CD14-positive monocyte (primary cell): ENCODE results near the gene CDCA8. TPM values are rescaled to one million over a fixed set of nuclear protein-coding genes. Genes with fewer than 3 reads are reported as not detected.

Experiments used
- DNase-seq, 3 donors: peaks; one replicate each; pipeline ENCODE4 v3.0.0-alpha.2; 2011 to 2022
- H2AFZ ChIP-seq: 2 replicates; pipeline ENCODE4 v1.6.0; 2012; ENCODE audit warnings: mild to moderate bottlenecking, low read depth, low read length, inconsistent platforms; ENCODE audit not compliant: insufficient read depth, poor library complexity, severe bottlenecking
- H3K27ac ChIP-seq, 2 donors: 1 replicate in 1 of 2; 2 replicates in 1 of 2; pipeline ENCODE4 v1.5.1; 2012 to 2013; ENCODE audit warnings: low read length in 2 of 2, control low read depth in 1 of 2, inconsistent platforms in 1 of 2, low read depth in 1 of 2, mild to moderate bottlenecking in 1 of 2
- H3K27me3 ChIP-seq, 2 donors: one replicate each; pipeline versions ENCODE4 v1.6.0 to v1.6.1; 2011 to 2013; ENCODE audit warnings: low read length in 2 of 2; ENCODE audit not compliant: control insufficient read depth in 2 of 2, insufficient read depth in 2 of 2
- H3K36me3 ChIP-seq, 2 donors: replicated peaks in 1 of 2; 1 replicate in 1 of 2; 2 replicates in 1 of 2; pipeline versions ENCODE4 v1.5.1 to v1.6.1; 2012 to 2013; ENCODE audit warnings: low read length in 2 of 2, control low read depth in 1 of 2, inconsistent platforms in 1 of 2, mild to moderate bottlenecking in 1 of 2; ENCODE audit not compliant: insufficient read depth in 2 of 2, control insufficient read depth in 1 of 2
- H3K4me1 ChIP-seq, 2 donors: 1 replicate in 1 of 2; 2 replicates in 1 of 2; pipeline versions ENCODE4 v1.5.1 to v1.6.1; 2012 to 2013; ENCODE audit warnings: low read length in 2 of 2, control low read depth in 1 of 2, inconsistent platforms in 1 of 2, mild to moderate bottlenecking in 1 of 2, moderate library complexity in 1 of 2; ENCODE audit not compliant: insufficient read depth in 2 of 2, control insufficient read depth in 1 of 2
- H3K4me2 ChIP-seq: replicated peaks from 2 replicates; pipeline ENCODE3; 2012; ENCODE audit warnings: low read length, moderate library complexity, mild to moderate bottlenecking; ENCODE audit not compliant: poor library complexity, severe bottlenecking; ENCODE audit errors: extremely low read depth
- H3K4me3 ChIP-seq, 3 experiments: fragments of 200-600 bp in 1 of 3; sonication (generic) in 1 of 3; replicated peaks in 1 of 3; 1 replicate in 2 of 3; 2 replicates in 1 of 3; pipeline ENCODE4 v1.5.1; 2011 to 2013; ENCODE audit warnings: low read length in 3 of 3, mild to moderate bottlenecking in 3 of 3, control low read depth in 2 of 3, low read depth in 2 of 3, inconsistent platforms in 1 of 3, moderate library complexity in 1 of 3
- H3K79me2 ChIP-seq: 2 replicates; pipeline ENCODE4 v1.6.0; 2012; ENCODE audit warnings: mild to moderate bottlenecking, control low read depth, inconsistent platforms, low read length, moderate library complexity; ENCODE audit not compliant: insufficient read depth
- H3K9ac ChIP-seq: 2 replicates; pipeline ENCODE4 v1.6.0; 2017; ENCODE audit warnings: low read length, mild to moderate bottlenecking; ENCODE audit not compliant: insufficient read depth, poor library complexity, severe bottlenecking
- H3K9me3 ChIP-seq, 2 donors: replicated peaks in 1 of 2; 1 replicate in 1 of 2; 2 replicates in 1 of 2; pipeline versions ENCODE4 v1.5.1 to v1.6.1; 2012 to 2013; ENCODE audit warnings: low read length in 2 of 2, control low read depth in 1 of 2; ENCODE audit not compliant: control insufficient read depth in 1 of 2, insufficient read depth in 1 of 2
- H4K20me1 ChIP-seq: 2 replicates; pipeline ENCODE4 v1.6.0; 2012; ENCODE audit warnings: mild to moderate bottlenecking, low read length, control low read depth, moderate library complexity; ENCODE audit not compliant: insufficient read depth
- H3K27ac Mint-ChIP-seq, 7 donors: one replicate each; pipeline ENCODE4 v1.8.0; 2020; ENCODE audit warnings: mild to moderate bottlenecking in 7 of 7, mixed read lengths in 7 of 7, moderate library complexity in 6 of 7, inconsistent platforms in 2 of 7
- H3K27me3 Mint-ChIP-seq, 3 donors: one replicate each; pipeline ENCODE4 v1.8.0; 2021 to 2022; ENCODE audit warnings: low read depth in 3 of 3, mild to moderate bottlenecking in 3 of 3, mixed read lengths in 3 of 3, moderate library complexity in 3 of 3, inconsistent platforms in 1 of 3
- H3K36me3 Mint-ChIP-seq, 2 donors: one replicate each; pipeline ENCODE4 v1.8.0; 2020; ENCODE audit warnings: mixed read lengths in 2 of 2, inconsistent platforms in 1 of 2, mild to moderate bottlenecking in 1 of 2
- H3K4me1 Mint-ChIP-seq: one replicate; pipeline ENCODE4 v1.8.0; 2020; ENCODE audit warnings: mild to moderate bottlenecking, mixed read lengths
- H3K4me3 Mint-ChIP-seq, 2 donors: one replicate each; pipeline ENCODE4 v1.8.0; 2020; ENCODE audit warnings: mild to moderate bottlenecking in 2 of 2, mixed read lengths in 2 of 2, moderate library complexity in 1 of 2
- H3K9me3 Mint-ChIP-seq, 7 donors: one replicate each; pipeline ENCODE4 v1.8.0; 2020 to 2022; ENCODE audit warnings: mixed read lengths in 7 of 7, mild to moderate bottlenecking in 6 of 7, moderate library complexity in 6 of 7, inconsistent platforms in 2 of 7
- WGBS: methylation state at CpG from one replicate; pipeline ENCODE4 v1.1.5; 2013; ENCODE audit warnings: missing lambda C conversion rate; ENCODE audit not compliant: insufficient coverage; 5-methylcytosine and 5-hydroxymethylcytosine counted together
- intact Hi-C, 2 donors: fragments of 100-400 bp; cut with micrococcal nuclease; formaldehyde crosslinking; loops; one replicate each; pipeline versions ENCODE4 v1.15.0 to v1.15.1; 2023
- polyA plus RNA-seq, 3 donors: library from polyadenylated mRNA; depleted of rRNA in 1 of 3; unstranded in 2 of 3; stranded (reverse) in 1 of 3; fragments of 300-500 nt in 2 of 3; fragments of >200 nt in 1 of 3; fragmentation: Illumina TruSeq in 2 of 3; gene quantifications; 1 replicate in 2 of 3; 2 replicates in 1 of 3; pipeline ENCODE4 v1.2.3, GENCODE V29; 2012 to 2021
- small RNA-seq: library from RNA; depleted of rRNA; stranded (forward); fragments of <200 nt; gene quantifications from one replicate; pipeline ENCODE3, GENCODE V24; 2012; ENCODE audit warnings: low read depth; ENCODE audit not compliant: insufficient read length
- TF ChIP-seq, protein P1 (sequence below): fragments of 200-600 bp; IDR thresholded peaks from one replicate; pipeline ENCODE4 v1.8.0; 2022; ENCODE audit warnings: antibody characterized with exemption, mild to moderate bottlenecking

Gene CDCA8
- polyA plus RNA-seq, 3 donors, result 0.09 to 0.67 (median 0.60) TPM

GRCh38 chr1:37755290-37755689, 63.0 kb downstream of the CDCA8 start:
- DNase-seq, result no peak
- Histone ChIP-seq H3K9me3 (peaks cover 0 to 9% of the 10 kb centered on the region in 2 donors), H3K9ac (no peak overlapping the region), H3K79me2 (no peaks in the 10 kb centered on the region), H3K27ac (no peak overlapping the region), H3K27me3 (peaks cover 25 to 88% of the 10 kb centered on the region in 2 donors), H3K4me2 (no peak overlapping the region), H4K20me1 (no peaks in the 10 kb centered on the region), H3K36me3 (no peaks in the 10 kb centered on the region), H2AFZ (no peak overlapping the region), H3K4me3 (no peak overlapping the region), H3K4me1 (no peaks in the 10 kb centered on the region)
- intact Hi-C loops, result no loop called here
- Mint-ChIP-seq H3K27me3 (peaks cover 52 to 58% (median 54%) of the 10 kb centered on the region in 3 donors), H3K36me3 (no peaks in the 10 kb centered on the region), H3K4me3 (peak overlapping the region in 1 of 2 donors; percentile 59), H3K9me3 (peaks cover 0 to 7% (median 4%) of the 10 kb centered on the region in 7 donors), H3K4me1 (peaks cover 10% of the 10 kb centered on the region), H3K27ac (no peak overlapping the region)
- TF ChIP-seq, protein P1, sequence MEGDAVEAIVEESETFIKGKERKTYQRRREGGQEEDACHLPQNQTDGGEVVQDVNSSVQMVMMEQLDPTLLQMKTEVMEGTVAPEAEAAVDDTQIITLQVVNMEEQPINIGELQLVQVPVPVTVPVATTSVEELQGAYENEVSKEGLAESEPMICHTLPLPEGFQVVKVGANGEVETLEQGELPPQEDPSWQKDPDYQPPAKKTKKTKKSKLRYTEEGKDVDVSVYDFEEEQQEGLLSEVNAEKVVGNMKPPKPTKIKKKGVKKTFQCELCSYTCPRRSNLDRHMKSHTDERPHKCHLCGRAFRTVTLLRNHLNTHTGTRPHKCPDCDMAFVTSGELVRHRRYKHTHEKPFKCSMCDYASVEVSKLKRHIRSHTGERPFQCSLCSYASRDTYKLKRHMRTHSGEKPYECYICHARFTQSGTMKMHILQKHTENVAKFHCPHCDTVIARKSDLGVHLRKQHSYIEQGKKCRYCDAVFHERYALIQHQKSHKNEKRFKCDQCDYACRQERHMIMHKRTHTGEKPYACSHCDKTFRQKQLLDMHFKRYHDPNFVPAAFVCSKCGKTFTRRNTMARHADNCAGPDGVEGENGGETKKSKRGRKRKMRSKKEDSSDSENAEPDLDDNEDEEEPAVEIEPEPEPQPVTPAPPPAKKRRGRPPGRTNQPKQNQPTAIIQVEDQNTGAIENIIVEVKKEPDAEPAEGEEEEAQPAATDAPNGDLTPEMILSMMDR, result no peak
- WGBS, result no CpG with 5 or more reads among the region's 1 CpG

DNA sequence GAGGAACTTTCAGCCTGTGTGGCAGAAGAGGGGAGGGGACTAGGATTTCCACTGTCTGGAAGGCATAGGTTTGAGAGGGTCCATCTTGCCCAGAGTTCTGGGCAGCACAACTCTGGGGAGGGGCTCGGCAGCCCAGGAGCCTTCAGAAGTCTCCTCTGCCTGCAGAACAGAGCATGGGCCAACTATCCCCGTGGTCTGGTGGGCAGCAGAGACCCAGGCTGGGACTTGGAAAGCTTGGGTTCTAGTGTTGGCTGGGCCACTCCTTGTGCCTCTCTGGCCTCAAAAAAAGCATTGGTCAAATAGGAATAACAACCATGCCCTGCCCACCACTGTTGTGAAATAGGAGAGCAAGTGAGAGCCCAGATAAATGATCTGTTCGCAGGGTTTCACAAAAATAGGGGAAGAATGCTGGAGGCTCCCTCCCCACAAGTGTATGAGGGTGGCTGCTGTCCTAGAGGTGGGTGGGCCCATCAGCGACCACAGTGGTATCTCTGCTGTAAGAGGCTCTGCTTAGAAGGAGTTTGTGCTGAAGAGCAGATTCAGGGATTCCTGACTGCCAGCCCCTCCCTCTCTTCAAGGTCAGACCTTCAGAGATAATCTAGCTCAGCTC, 63.7 kb downstream of the CDCA8 start:
- Mint-ChIP-seq H3K27ac (no peak overlapping the region), H3K4me3 (peak overlapping the region in 1 of 2 donors; percentile 23), H3K4me1 (peaks cover 10% of the 10 kb centered on the region), H3K27me3 (peaks cover 49 to 52% (median 50%) of the 10 kb centered on the region in 3 donors), H3K36me3 (no peaks in the 10 kb centered on the region), H3K9me3 (peaks cover 0 to 7% (median 4%) of the 10 kb centered on the region in 7 donors)
- WGBS, result 67% methylated on average over 2 of the region's 4 CpGs
- DNase-seq, result no peak
- peaks cover 25 to 84% of the 10 kb centered on the region in 2 donors for H3K27me3 ChIP-seq
- H3K9me3 ChIP-seq, result peaks cover 0 to 9% of the 10 kb centered on the region in 2 donors
- TF ChIP-seq, protein P1, result no peak
- no peak overlapping the region for H3K4me3 ChIP-seq
- H2AFZ ChIP-seq, result no peak overlapping the region
- H3K4me1 ChIP-seq, result no peaks in the 10 kb centered on the region
- no peaks in the 10 kb centered on the region for H3K36me3 ChIP-seq
- no peaks in the 10 kb centered on the region for H4K20me1 ChIP-seq
- no peak overlapping the region for H3K9ac ChIP-seq
- H3K79me2 ChIP-seq, result no peaks in the 10 kb centered on the region
- intact Hi-C loops, result no loop called here
- no peak overlapping the region for H3K27ac ChIP-seq
- no peak overlapping the region for H3K4me2 ChIP-seq

Small RNAs within 50 kb of the gene (small RNA-seq; reads per million reads assigned to genes)
- gene RF00019, result not detected

Other genes starting within 250 kb of the CDCA8 start
- 100 to 1,000 TPM in 1 of 3 donors, 1 to 10 TPM in 2; 5.2 to 155 (median 5.8) TPM for gene ZC3H12A, start 217.9 kb upstream of the CDCA8 start, polyA plus RNA-seq
- gene MEAF6, start 177.8 kb upstream of the CDCA8 start, polyA plus RNA-seq, result 10 to 100 TPM; 56.7 to 99.8 (median 79.2) TPM
- gene SNIP1, start 138.2 kb upstream of the CDCA8 start, polyA plus RNA-seq, result 1 to 10 TPM; 1.6 to 6.8 (median 3.3) TPM
- not detected for gene DNALI1, start 135.6 kb upstream of the CDCA8 start, polyA plus RNA-seq
- 10 to 100 TPM; 22.2 to 37.2 (median 35.4) TPM for gene GNL2, start 96.6 kb upstream of the CDCA8 start, polyA plus RNA-seq
- gene RSPO1, start 57.6 kb upstream of the CDCA8 start, polyA plus RNA-seq, result not detected
- gene EPHA10, start 72.6 kb downstream of the CDCA8 start, polyA plus RNA-seq, result not detected
- under 1 TPM in 2 of 3 donors, not detected in 1; 0.24 to 0.56 TPM for gene MANEAL, start 101.3 kb downstream of the CDCA8 start, polyA plus RNA-seq
- 10 to 100 TPM; 15.5 to 29.5 (median 22.9) TPM for gene C1orf122, start 115.3 kb downstream of the CDCA8 start, polyA plus RNA-seq
- 10 to 100 TPM; 10.4 to 29.6 (median 13.3) TPM for gene YRDC, start 115.7 kb downstream of the CDCA8 start, polyA plus RNA-seq
- gene MTF1, start 167.1 kb downstream of the CDCA8 start, polyA plus RNA-seq, result 10 to 100 TPM; 17.1 to 41.0 (median 29.6) TPM